GM18907 (cell line): ENCODE results near the gene CYP8B1.

Experiments
- ATAC-seq: cut with Tn5 transposase; IDR thresholded peaks from one replicate; pipeline ENCODE4 v1.9.1; 2021; ENCODE audit warnings: mild to moderate bottlenecking, moderate library complexity; ENCODE audit not compliant: unreplicated experiment

Gene CYP8B1

GRCh38 chr3:42827654-42828053 is 48.0 kb downstream of the CYP8B1 start:
- no peak for ATAC-seq

- ATAC-seq = no peak
Observed at GRCh38 chr3:42827023-42827422, 48.7 kb downstream of the CYP8B1 start.

GRCh38 chr3:42826141-42826540 is 49.5 kb downstream of the CYP8B1 start:
- ATAC-seq = no peak

- ATAC-seq = no peak
Observed at GRCh38 chr3:42823351-42823750, 52.3 kb downstream of the CYP8B1 start.

GRCh38 chr3:42822828-42823227 is 52.9 kb downstream of the CYP8B1 start:
- no peak for ATAC-seq
